Measurements from ENCODE around the gene CAB39L.

CAB39L gene

DNA sequence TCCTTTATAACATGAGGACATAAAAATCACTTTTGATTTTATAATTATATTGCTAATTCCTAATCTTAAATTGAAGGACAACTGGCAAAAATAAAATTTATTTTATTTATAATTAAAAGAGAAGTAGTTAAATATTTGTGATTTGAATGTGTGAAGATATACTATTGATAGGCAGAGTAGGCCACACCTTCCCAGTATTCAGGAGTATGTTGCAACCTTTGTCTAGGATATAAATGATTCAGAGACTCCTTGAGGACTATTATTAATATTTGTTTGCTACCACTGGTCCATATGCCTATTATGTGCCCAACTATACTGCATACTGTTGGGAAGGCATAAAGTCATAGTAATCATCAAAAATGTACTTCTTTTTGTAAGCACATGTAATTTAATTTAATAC lies 101.9 kb downstream of the CAB39L start:
- Histone ChIP-seq H3K18ac (ENCODE audit: low read length) (no peak overlapping the region), H3K79me2 (ENCODE audit: control insufficient read depth, insufficient read depth, low read length, poor library complexity) (no peaks in the 10 kb centered on the region), H4K12ac (ENCODE audit: low read depth, low read length) (no peak overlapping the region), H2AFZ (ENCODE audit: insufficient read depth, low read length, poor library complexity) (no peak overlapping the region), H3K23ac (ENCODE audit: low read length) (no peak overlapping the region), H3K27ac (ENCODE audit: low read depth, low read length) (no peak overlapping the region), H2BK12ac (ENCODE audit: low read length) (no peak overlapping the region), H2BK5ac (ENCODE audit: low read depth, low read length, poor library complexity) (no peak overlapping the region), H3K79me1 (ENCODE audit: low read length) (no peaks in the 10 kb centered on the region), H3K36me3 (ENCODE audit: control insufficient read depth in 1 of 2, insufficient read depth in 2 of 2, low read length in 2 of 2) (peaks cover 4% of the 10 kb centered on the region in 2 experiments), H3K9ac (ENCODE audit: low read length) (no peak overlapping the region), H3K4me3 (ENCODE audit: low read depth, low read length) (no peak overlapping the region), H3K4ac (ENCODE audit: low read depth, low read length) (no peak overlapping the region), H3K4me1 (ENCODE audit: control insufficient read depth in 1 of 2, insufficient read depth in 2 of 2, low read length in 2 of 2) (peaks cover 0 to 2% of the 10 kb centered on the region in 2 experiments), H3K27me3 (ENCODE audit: insufficient read depth, low read length) (no peaks in the 10 kb centered on the region), H3K9me3 (ENCODE audit: insufficient read depth, low read depth, low read length) (no peaks in the 10 kb centered on the region), H3K4me2 (ENCODE audit: low read length) (no peak overlapping the region), H4K8ac (ENCODE audit: low read depth, low read length) (no peak overlapping the region), H2AK5ac (ENCODE audit: low read length) (no peak overlapping the region), H2BK120ac (ENCODE audit: insufficient read depth, low read length, poor library complexity) (no peak overlapping the region), H4K91ac (ENCODE audit: low read depth, low read length) (no peak overlapping the region), H3K14ac (ENCODE audit: low read length) (no peak overlapping the region)
- no peak for DNase-seq

DNA sequence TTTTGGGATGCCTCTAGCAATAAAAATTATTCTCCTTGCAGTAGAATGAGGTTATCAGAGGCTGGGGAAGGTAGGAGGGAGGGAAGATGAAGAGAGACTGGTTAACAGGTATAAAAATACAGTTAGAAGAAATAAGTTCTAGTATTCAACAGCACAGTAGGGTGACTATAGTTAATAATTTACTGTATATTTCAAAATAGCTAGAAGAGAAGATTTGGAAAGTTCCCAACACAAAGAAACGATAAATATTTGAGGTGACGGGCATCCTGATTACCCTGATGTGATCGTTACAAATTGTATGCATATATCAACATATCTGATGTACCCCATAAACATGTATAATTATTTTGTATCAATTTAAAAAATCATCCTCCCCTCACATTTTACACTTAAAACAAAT lies 102.3 kb downstream of the CAB39L start:
- no peak overlapping the region for H3K4ac ChIP-seq (ENCODE audit: low read depth, low read length)
- no peak overlapping the region for H4K8ac ChIP-seq (ENCODE audit: low read depth, low read length)
- H3K4me2 ChIP-seq (ENCODE audit: low read length): no peak overlapping the region
- H3K79me2 ChIP-seq (ENCODE audit: control insufficient read depth, insufficient read depth, low read length, poor library complexity): no peaks in the 10 kb centered on the region
- no peak for DNase-seq
- no peak overlapping the region for H3K14ac ChIP-seq (ENCODE audit: low read length)
- H3K27me3 ChIP-seq (ENCODE audit: insufficient read depth, low read length): no peaks in the 10 kb centered on the region
- no peak overlapping the region for H2BK5ac ChIP-seq (ENCODE audit: low read depth, low read length, poor library complexity)
- no CpG with 5 or more reads among the region's 3 CpGs for WGBS (ENCODE audit: extremely low coverage, insufficient coverage, insufficient read length)
- H2AFZ ChIP-seq (ENCODE audit: insufficient read depth, low read length, poor library complexity): no peak overlapping the region
- no peak overlapping the region for H2BK12ac ChIP-seq (ENCODE audit: low read length)
- H3K27ac ChIP-seq (ENCODE audit: low read depth, low read length): no peak overlapping the region
- H3K4me1 ChIP-seq (ENCODE audit: control insufficient read depth in 1 of 2, insufficient read depth in 2 of 2, low read length in 2 of 2): peaks cover 0 to 2% of the 10 kb centered on the region in 2 experiments
- H4K91ac ChIP-seq (ENCODE audit: low read depth, low read length): no peak overlapping the region
- no peaks in the 10 kb centered on the region for H3K9me3 ChIP-seq (ENCODE audit: insufficient read depth, low read depth, low read length)
- H2AK5ac ChIP-seq (ENCODE audit: low read length): no peak overlapping the region
- peaks cover 4% of the 10 kb centered on the region in 2 experiments for H3K36me3 ChIP-seq (ENCODE audit: control insufficient read depth in 1 of 2, insufficient read depth in 2 of 2, low read length in 2 of 2)
- no peaks in the 10 kb centered on the region for H3K79me1 ChIP-seq (ENCODE audit: low read length)
- no peak overlapping the region for H2BK120ac ChIP-seq (ENCODE audit: insufficient read depth, low read length, poor library complexity)
- no peak overlapping the region for H3K9ac ChIP-seq (ENCODE audit: low read length)
- H3K18ac ChIP-seq (ENCODE audit: low read length): no peak overlapping the region
- H3K4me3 ChIP-seq (ENCODE audit: low read depth, low read length): no peak overlapping the region
- no peak overlapping the region for H3K23ac ChIP-seq (ENCODE audit: low read length)
- no peak overlapping the region for H4K12ac ChIP-seq (ENCODE audit: low read depth, low read length)

DNA sequence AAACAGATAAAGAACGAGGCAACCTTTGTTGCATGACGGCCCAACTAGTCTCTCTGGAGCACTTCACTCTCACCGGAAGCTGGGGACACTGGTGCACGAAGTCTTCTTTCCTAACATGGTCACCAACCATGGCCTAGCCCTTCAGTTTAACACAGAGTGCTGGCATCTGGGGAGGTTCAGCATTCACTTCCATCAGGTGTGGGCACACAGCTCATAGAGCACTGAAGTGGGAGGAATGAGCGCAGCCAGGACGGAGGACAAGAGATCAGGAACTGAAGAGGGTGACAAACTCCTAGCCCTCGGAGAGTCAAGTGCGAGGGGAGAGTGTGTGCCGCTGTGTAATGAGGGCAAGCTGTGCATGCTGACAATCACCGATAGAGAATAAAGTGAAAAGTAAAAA lies 103.7 kb downstream of the CAB39L start:
- Histone ChIP-seq H3K23ac (ENCODE audit: low read length) (no peak overlapping the region), H3K9ac (ENCODE audit: low read length) (no peak overlapping the region), H2BK120ac (ENCODE audit: insufficient read depth, low read length, poor library complexity) (no peak overlapping the region), H4K12ac (ENCODE audit: low read depth, low read length) (no peak overlapping the region), H3K4me3 (ENCODE audit: low read depth, low read length) (no peak overlapping the region), H3K36me3 (ENCODE audit: control insufficient read depth in 1 of 2, insufficient read depth in 2 of 2, low read length in 2 of 2) (peaks cover 4% of the 10 kb centered on the region in 2 experiments), H2AK5ac (ENCODE audit: low read length) (no peak overlapping the region), H2AFZ (ENCODE audit: insufficient read depth, low read length, poor library complexity) (no peak overlapping the region), H2BK12ac (ENCODE audit: low read length) (no peak overlapping the region), H4K91ac (ENCODE audit: low read depth, low read length) (no peak overlapping the region), H3K4ac (ENCODE audit: low read depth, low read length) (no peak overlapping the region), H3K14ac (ENCODE audit: low read length) (no peak overlapping the region), H3K27ac (ENCODE audit: low read depth, low read length) (no peak overlapping the region), H3K18ac (ENCODE audit: low read length) (no peak overlapping the region), H3K27me3 (ENCODE audit: insufficient read depth, low read length) (no peaks in the 10 kb centered on the region), H3K79me2 (ENCODE audit: control insufficient read depth, insufficient read depth, low read length, poor library complexity) (no peaks in the 10 kb centered on the region), H2BK5ac (ENCODE audit: low read depth, low read length, poor library complexity) (no peak overlapping the region), H3K4me1 (ENCODE audit: control insufficient read depth in 1 of 2, insufficient read depth in 2 of 2, low read length in 2 of 2) (peaks cover 0 to 2% of the 10 kb centered on the region in 2 experiments), H3K79me1 (ENCODE audit: low read length) (no peaks in the 10 kb centered on the region), H3K4me2 (ENCODE audit: low read length) (no peak overlapping the region), H4K8ac (ENCODE audit: low read depth, low read length) (no peak overlapping the region), H3K9me3 (ENCODE audit: insufficient read depth, low read depth, low read length) (no peaks in the 10 kb centered on the region)
- no CpG with 5 or more reads among the region's 10 CpGs for WGBS (ENCODE audit: extremely low coverage, insufficient coverage, insufficient read length)
- no peak for DNase-seq

DNA sequence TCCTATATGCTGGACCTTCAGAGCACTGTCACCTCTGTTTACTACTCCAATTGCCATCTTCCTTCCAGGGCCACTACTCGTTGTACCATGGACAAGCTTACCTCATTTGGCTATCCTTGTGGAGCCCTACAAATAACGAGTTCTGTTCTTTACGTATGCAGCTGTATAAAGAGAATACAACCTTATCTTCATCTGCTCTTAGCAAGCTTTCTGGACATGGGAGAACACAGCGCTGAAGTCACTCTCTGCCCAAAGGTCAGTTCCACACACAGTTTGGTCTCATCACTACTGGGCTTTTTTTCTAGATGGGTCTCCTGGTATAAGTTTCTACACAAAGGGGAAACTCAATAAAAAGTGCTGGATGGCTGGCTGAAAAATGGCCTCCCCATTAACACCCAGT lies 107.2 kb downstream of the CAB39L start:
- no peak overlapping the region for H2BK5ac ChIP-seq (ENCODE audit: low read depth, low read length, poor library complexity)
- no peaks in the 10 kb centered on the region for H3K27me3 ChIP-seq (ENCODE audit: insufficient read depth, low read length)
- H3K79me2 ChIP-seq (ENCODE audit: control insufficient read depth, insufficient read depth, low read length, poor library complexity): no peaks in the 10 kb centered on the region
- WGBS (ENCODE audit: extremely low coverage, insufficient coverage, insufficient read length): no CpG with 5 or more reads among the region's 4 CpGs
- H4K8ac ChIP-seq (ENCODE audit: low read depth, low read length): no peak overlapping the region
- H2AFZ ChIP-seq (ENCODE audit: insufficient read depth, low read length, poor library complexity): no peak overlapping the region
- no peak overlapping the region for H3K4me3 ChIP-seq (ENCODE audit: low read depth, low read length)
- H3K4me2 ChIP-seq (ENCODE audit: low read length): no peak overlapping the region
- H2BK12ac ChIP-seq (ENCODE audit: low read length): no peak overlapping the region
- H3K36me3 ChIP-seq (ENCODE audit: control insufficient read depth in 1 of 2, insufficient read depth in 2 of 2, low read length in 2 of 2): peaks cover 4% of the 10 kb centered on the region in 2 experiments
- H3K14ac ChIP-seq (ENCODE audit: low read length): no peak overlapping the region
- no peaks in the 10 kb centered on the region for H3K4me1 ChIP-seq (ENCODE audit: control insufficient read depth in 1 of 2, insufficient read depth in 2 of 2, low read length in 2 of 2)
- no peak overlapping the region for H3K4ac ChIP-seq (ENCODE audit: low read depth, low read length)
- no peak for DNase-seq
- H3K27ac ChIP-seq (ENCODE audit: low read depth, low read length): no peak overlapping the region
- H3K18ac ChIP-seq (ENCODE audit: low read length): no peak overlapping the region
- no peak overlapping the region for H3K23ac ChIP-seq (ENCODE audit: low read length)
- no peaks in the 10 kb centered on the region for H3K9me3 ChIP-seq (ENCODE audit: insufficient read depth, low read depth, low read length)
- H4K12ac ChIP-seq (ENCODE audit: low read depth, low read length): no peak overlapping the region
- no peak overlapping the region for H4K91ac ChIP-seq (ENCODE audit: low read depth, low read length)
- H3K79me1 ChIP-seq (ENCODE audit: low read length): no peaks in the 10 kb centered on the region
- H2AK5ac ChIP-seq (ENCODE audit: low read length): no peak overlapping the region
- H2BK120ac ChIP-seq (ENCODE audit: insufficient read depth, low read length, poor library complexity): no peak overlapping the region
- no peak overlapping the region for H3K9ac ChIP-seq (ENCODE audit: low read length)

DNA sequence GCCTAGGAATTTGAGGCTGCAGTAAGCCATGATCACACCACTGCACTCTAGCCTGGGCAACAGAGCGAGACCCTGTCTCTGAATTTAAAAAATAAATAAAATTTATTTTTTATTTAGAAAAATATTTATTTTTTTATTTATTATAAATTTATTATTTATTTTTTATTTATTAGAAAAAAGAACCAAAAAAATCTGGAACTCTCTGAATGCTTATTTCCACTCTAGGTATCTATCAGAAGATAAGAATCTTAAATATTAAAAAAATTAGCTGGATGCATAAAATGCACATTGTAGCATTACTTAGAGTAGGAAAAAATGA lies 113.4 kb downstream of the CAB39L start:
- H2BK120ac ChIP-seq (ENCODE audit: insufficient read depth, low read length, poor library complexity): no peak overlapping the region
- no peak for DNase-seq
- peaks cover 2 to 3% of the 10 kb centered on the region in 2 experiments for H3K36me3 ChIP-seq (ENCODE audit: control insufficient read depth in 1 of 2, insufficient read depth in 2 of 2, low read length in 2 of 2)
- no peak overlapping the region for H3K9ac ChIP-seq (ENCODE audit: low read length)
- H3K27ac ChIP-seq (ENCODE audit: low read depth, low read length): no peak overlapping the region
- H3K18ac ChIP-seq (ENCODE audit: low read length): no peak overlapping the region
- no peaks in the 10 kb centered on the region for H3K27me3 ChIP-seq (ENCODE audit: insufficient read depth, low read length)
- H4K8ac ChIP-seq (ENCODE audit: low read depth, low read length): no peak overlapping the region
- no peak overlapping the region for H3K4me2 ChIP-seq (ENCODE audit: low read length)
- WGBS (ENCODE audit: extremely low coverage, insufficient coverage, insufficient read length): no CpG with 5 or more reads among the region's 1 CpG
- H3K9me3 ChIP-seq (ENCODE audit: insufficient read depth, low read depth, low read length): no peaks in the 10 kb centered on the region
- no peaks in the 10 kb centered on the region for H3K4me1 ChIP-seq (ENCODE audit: control insufficient read depth in 1 of 2, insufficient read depth in 2 of 2, low read length in 2 of 2)
- H3K79me1 ChIP-seq (ENCODE audit: low read length): peaks cover 2% of the 10 kb centered on the region
- no peak overlapping the region for H3K23ac ChIP-seq (ENCODE audit: low read length)
- no peak overlapping the region for H2AFZ ChIP-seq (ENCODE audit: insufficient read depth, low read length, poor library complexity)
- no peak overlapping the region for H3K4ac ChIP-seq (ENCODE audit: low read depth, low read length)
- H3K79me2 ChIP-seq (ENCODE audit: control insufficient read depth, insufficient read depth, low read length, poor library complexity): no peaks in the 10 kb centered on the region
- H2BK5ac ChIP-seq (ENCODE audit: low read depth, low read length, poor library complexity): no peak overlapping the region
- H3K14ac ChIP-seq (ENCODE audit: low read length): no peak overlapping the region
- H2BK12ac ChIP-seq (ENCODE audit: low read length): no peak overlapping the region
- H4K91ac ChIP-seq (ENCODE audit: low read depth, low read length): no peak overlapping the region
- no peak overlapping the region for H4K12ac ChIP-seq (ENCODE audit: low read depth, low read length)
- no peak overlapping the region for H2AK5ac ChIP-seq (ENCODE audit: low read length)
- H3K4me3 ChIP-seq (ENCODE audit: low read depth, low read length): no peak overlapping the region

All from trophoblast cell (in vitro differentiated cells and primary cell).